Glutamatergic neuron (in vitro differentiated cells): Measurements from ENCODE around the gene CRYBB2. TPM values are rescaled to one million over a fixed set of nuclear protein-coding genes. Genes with fewer than 3 reads are reported as not detected.
A peak's percentile ranks its signal among the peaks of the same experiment; 100 is the strongest.

Experiments used
- DNase-seq: peaks from one replicate; pipeline ENCODE4 v3.0.0; 2022
- H3K27ac Mint-ChIP-seq: one replicate; pipeline ENCODE4 v1.8.0; 2020; ENCODE audit warnings: mild to moderate bottlenecking, mixed read lengths, inconsistent platforms; ENCODE audit not compliant: unreplicated experiment
- H3K27me3 Mint-ChIP-seq: one replicate; pipeline ENCODE4 v1.8.0; 2020; ENCODE audit warnings: mild to moderate bottlenecking, moderate library complexity, mixed read lengths, inconsistent platforms; ENCODE audit not compliant: unreplicated experiment
- H3K36me3 Mint-ChIP-seq: one replicate; pipeline ENCODE4 v1.8.0; 2020; ENCODE audit warnings: mild to moderate bottlenecking, mixed read lengths, inconsistent platforms; ENCODE audit not compliant: unreplicated experiment
- H3K4me1 Mint-ChIP-seq: one replicate; pipeline ENCODE4 v1.8.0; 2020; ENCODE audit warnings: mild to moderate bottlenecking, low read depth, mixed read lengths, inconsistent platforms; ENCODE audit not compliant: unreplicated experiment
- H3K4me3 Mint-ChIP-seq: one replicate; pipeline ENCODE4 v1.8.0; 2020; ENCODE audit warnings: mild to moderate bottlenecking, mixed read lengths, inconsistent platforms; ENCODE audit not compliant: unreplicated experiment
- H3K9me3 Mint-ChIP-seq: one replicate; pipeline ENCODE4 v1.8.0; 2020; ENCODE audit warnings: mild to moderate bottlenecking, moderate library complexity, mixed read lengths, inconsistent platforms; ENCODE audit not compliant: unreplicated experiment
- CTCF ChIP-seq: fragments of 200-600 bp; sonication (generic); IDR thresholded peaks from one replicate; pipeline ENCODE4 v1.5.0; 2021; ENCODE audit not compliant: partially characterized antibody, unreplicated experiment
- total RNA-seq: library from RNA; stranded (reverse); fragmentation: NEBNext Ultra II Directional; extraction: Animal tissue kit (Norgen Biotek cat#: 25700); gene quantifications from one replicate; pipeline ENCODE4 v1.2.1, GENCODE V29; 2021; ENCODE audit not compliant: unreplicated experiment

CRYBB2 gene
- total RNA-seq, 1 donor from 2014 or later, result not detected

- Mint-ChIP-seq H3K4me1 (no peaks in the 10 kb centered on the region), H3K36me3 (no peaks in the 10 kb centered on the region), H3K4me3 (no peak overlapping the region), H3K27me3 (no peaks in the 10 kb centered on the region), H3K9me3 (no peaks in the 10 kb centered on the region), H3K27ac (no peak overlapping the region)
- no peak for TF ChIP-seq CTCF
- no peak for DNase-seq
Measured at GRCh38 chr22:25197340-25197739, 22.1 kb upstream of the CRYBB2 start.

- no peak within 1 kb of the TSS for H3K4me3 Mint-ChIP-seq
- no peak for TF ChIP-seq CTCF
- no peaks in the 10 kb centered on the region for H3K36me3 Mint-ChIP-seq
- H3K4me1 Mint-ChIP-seq, result no peaks in the 10 kb centered on the region
- DNase-seq, result no peak
- no peak within 1 kb of the TSS for H3K27ac Mint-ChIP-seq
- no peaks in the 10 kb centered on the region for H3K9me3 Mint-ChIP-seq
- no peaks in the 10 kb centered on the region for H3K27me3 Mint-ChIP-seq
Measured at GRCh38 chr22:25199731-25200520, 19.5 kb upstream of the CRYBB2 start, which contains the start of gene CRYBB3. TSS of gene CRYBB3 (plus strand) at chr22:25199858. CDS start at chr22:25201397, 1,539 bp downstream.

- TF ChIP-seq CTCF, result no peak
- DNase-seq, result no peak
- no peaks in the 10 kb centered on the region for H3K36me3 Mint-ChIP-seq
- no peaks in the 10 kb centered on the region for H3K9me3 Mint-ChIP-seq
- no peak overlapping the region for H3K4me3 Mint-ChIP-seq
- no peak overlapping the region for H3K27ac Mint-ChIP-seq
- H3K4me1 Mint-ChIP-seq, result no peaks in the 10 kb centered on the region
- H3K27me3 Mint-ChIP-seq, result peaks cover 3% of the 10 kb centered on the region
Measured at GRCh38 chr22:25200967-25201366, 18.5 kb upstream of the CRYBB2 start.

GRCh38 chr22:25201557-25202273 is 17.7 kb upstream of the CRYBB2 start:
- TF ChIP-seq CTCF, result no peak
- Mint-ChIP-seq H3K4me3 (no peak overlapping the region), H3K9me3 (no peaks in the 10 kb centered on the region), H3K36me3 (no peaks in the 10 kb centered on the region), H3K27me3 (peaks cover 3% of the 10 kb centered on the region), H3K4me1 (no peaks in the 10 kb centered on the region), H3K27ac (no peak overlapping the region)
- DNase-seq, result no peak

GRCh38 chr22:25202290-25202921 is 17.0 kb upstream of the CRYBB2 start:
- no peaks in the 10 kb centered on the region for H3K9me3 Mint-ChIP-seq
- H3K36me3 Mint-ChIP-seq, result no peaks in the 10 kb centered on the region
- no peaks in the 10 kb centered on the region for H3K4me1 Mint-ChIP-seq
- H3K27ac Mint-ChIP-seq, result no peak overlapping the region
- DNase-seq, result peak; percentile 80
- H3K27me3 Mint-ChIP-seq, result peaks cover 3% of the 10 kb centered on the region
- TF ChIP-seq CTCF, result peak; percentile 87
- no peak overlapping the region for H3K4me3 Mint-ChIP-seq
